Lung (tissue), 12 donors: ENCODE data around the gene METAP2. TPM values are rescaled to one million over a fixed set of nuclear protein-coding genes. Genes with fewer than 3 reads are reported as not detected.

Experiments used
- ATAC-seq: fragments of 200-7000 bp; cut with Tn5 transposase; one replicate; pipeline ENCODE4 v1.9.1; 2020; ENCODE audit warnings: moderate number of reproducible peaks; ENCODE audit not compliant: insufficient read depth, low FRiP score
- DNase-seq, 3 donors: peaks; one replicate each; pipeline ENCODE4 v3.0.0-alpha.2; 2013 to 2017
- H3K27ac ChIP-seq, 2 donors: one replicate each; pipeline ENCODE4 v1.5.1; 2013; ENCODE audit warnings: mild to moderate bottlenecking in 2 of 2, moderate library complexity in 2 of 2, control low read depth in 1 of 2, inconsistent platforms in 1 of 2, low read depth in 1 of 2, low read length in 1 of 2
- H3K27me3 ChIP-seq, 3 donors: one replicate each; pipeline ENCODE4 v1.5.1; 2013; ENCODE audit warnings: low read length in 2 of 3; ENCODE audit not compliant: control insufficient read depth in 3 of 3, insufficient read depth in 3 of 3
- H3K36me3 ChIP-seq, 4 donors: one replicate each; pipeline ENCODE4 v1.5.1; 2013; ENCODE audit warnings: low read length in 4 of 4, mild to moderate bottlenecking in 1 of 4, moderate library complexity in 1 of 4; ENCODE audit not compliant: control insufficient read depth in 4 of 4, insufficient read depth in 4 of 4
- H3K4me1 ChIP-seq, 5 donors: one replicate each; pipeline ENCODE4 v1.5.1; 2013; ENCODE audit warnings: low read length in 5 of 5, mild to moderate bottlenecking in 2 of 5, moderate library complexity in 1 of 5; ENCODE audit not compliant: control insufficient read depth in 5 of 5, insufficient read depth in 5 of 5
- H3K4me3 ChIP-seq: one replicate; pipeline ENCODE4 v1.5.1; 2013; ENCODE audit warnings: mild to moderate bottlenecking, control low read depth, moderate library complexity
- H3K9ac ChIP-seq, 2 donors: one replicate each; pipeline ENCODE4 v1.5.1; 2013; ENCODE audit warnings: low read length in 2 of 2, control low read depth in 1 of 2; ENCODE audit not compliant: insufficient read depth in 1 of 2
- H3K9me3 ChIP-seq, 4 donors: one replicate each; pipeline ENCODE4 v1.5.1; 2013; ENCODE audit warnings: low read length in 3 of 4, mild to moderate bottlenecking in 1 of 4, moderate library complexity in 1 of 4; ENCODE audit not compliant: control insufficient read depth in 4 of 4, insufficient read depth in 3 of 4
- WGBS, 2 donors: extraction: QIAGEN DNeasy Blood & Tissue Kit; methylation state at CpG; one replicate each; pipeline ENCODE4 v1.1.7; 2013; 5-methylcytosine and 5-hydroxymethylcytosine counted together
- polyA plus RNA-seq, 2 donors: library from polyadenylated mRNA; stranded (reverse); fragments of 200-250 nt; gene quantifications; one replicate each; pipeline ENCODE4 v1.2.1, GENCODE V29; 2013
- total RNA-seq, 2 donors: library from RNA; depleted of rRNA in 1 of 2; stranded (reverse); fragments of >200 nt in 1 of 2; gene quantifications; one replicate each; pipeline ENCODE4 v1.2.1, GENCODE V29; 2014 to 2021
- TF ChIP-seq, protein P1 (sequence below): IDR thresholded peaks from 2 replicates; pipeline ENCODE4 v1.5.1; 2012; ENCODE audit warnings: mild to moderate bottlenecking; ENCODE audit errors: control extremely low read depth, extremely low read depth
- donor health status: control.
- donor health status: control.
- donor health status: Bipolar disorder and iron deficiency.
- donor health status: healthy.
- donor health status: DM: yes; HTN: yes; CAD: no.

METAP2 gene
- total and polyA plus RNA-seq, 4 donors: 49.1 to 60.4 (median 51.4) TPM

DNA sequence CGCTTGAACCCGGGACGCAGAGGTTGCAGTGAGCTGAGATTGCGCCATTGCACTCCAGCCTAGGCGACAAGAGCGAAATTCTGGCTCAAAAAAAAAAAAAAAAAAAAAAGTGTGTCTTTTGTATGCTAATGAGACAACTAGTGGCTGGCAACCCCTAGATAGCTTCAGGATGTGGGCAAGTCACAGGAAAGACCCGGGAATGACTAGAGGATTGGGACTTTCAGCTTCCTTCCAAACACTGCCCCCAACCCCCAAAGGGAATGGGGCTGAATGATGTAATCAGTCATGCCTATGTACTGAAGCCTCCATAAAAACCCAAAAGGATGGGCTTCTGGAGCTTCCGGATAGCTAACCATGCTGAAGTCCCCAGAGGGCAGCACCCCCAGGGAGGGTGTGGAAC lies 48.7 kb downstream of the METAP2 start:
- WGBS, 2 donors: 79 to 91% methylated on average over 8 of the region's 8 CpGs
- no peaks in the 10 kb centered on the region for H3K4me1 ChIP-seq
- no peak for DNase-seq
- TF ChIP-seq, protein P1, sequence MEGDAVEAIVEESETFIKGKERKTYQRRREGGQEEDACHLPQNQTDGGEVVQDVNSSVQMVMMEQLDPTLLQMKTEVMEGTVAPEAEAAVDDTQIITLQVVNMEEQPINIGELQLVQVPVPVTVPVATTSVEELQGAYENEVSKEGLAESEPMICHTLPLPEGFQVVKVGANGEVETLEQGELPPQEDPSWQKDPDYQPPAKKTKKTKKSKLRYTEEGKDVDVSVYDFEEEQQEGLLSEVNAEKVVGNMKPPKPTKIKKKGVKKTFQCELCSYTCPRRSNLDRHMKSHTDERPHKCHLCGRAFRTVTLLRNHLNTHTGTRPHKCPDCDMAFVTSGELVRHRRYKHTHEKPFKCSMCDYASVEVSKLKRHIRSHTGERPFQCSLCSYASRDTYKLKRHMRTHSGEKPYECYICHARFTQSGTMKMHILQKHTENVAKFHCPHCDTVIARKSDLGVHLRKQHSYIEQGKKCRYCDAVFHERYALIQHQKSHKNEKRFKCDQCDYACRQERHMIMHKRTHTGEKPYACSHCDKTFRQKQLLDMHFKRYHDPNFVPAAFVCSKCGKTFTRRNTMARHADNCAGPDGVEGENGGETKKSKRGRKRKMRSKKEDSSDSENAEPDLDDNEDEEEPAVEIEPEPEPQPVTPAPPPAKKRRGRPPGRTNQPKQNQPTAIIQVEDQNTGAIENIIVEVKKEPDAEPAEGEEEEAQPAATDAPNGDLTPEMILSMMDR: no peak
- H3K4me3 ChIP-seq: no peak overlapping the region
- no peaks in the 10 kb centered on the region for H3K9me3 ChIP-seq
- H3K27ac ChIP-seq: no peak overlapping the region
- no peak for ATAC-seq
- no peak overlapping the region for H3K9ac ChIP-seq
- H3K27me3 ChIP-seq: no peaks in the 10 kb centered on the region
- peaks cover 0 to 1% (median 0%) of the 10 kb centered on the region in 4 donors for H3K36me3 ChIP-seq

DNA sequence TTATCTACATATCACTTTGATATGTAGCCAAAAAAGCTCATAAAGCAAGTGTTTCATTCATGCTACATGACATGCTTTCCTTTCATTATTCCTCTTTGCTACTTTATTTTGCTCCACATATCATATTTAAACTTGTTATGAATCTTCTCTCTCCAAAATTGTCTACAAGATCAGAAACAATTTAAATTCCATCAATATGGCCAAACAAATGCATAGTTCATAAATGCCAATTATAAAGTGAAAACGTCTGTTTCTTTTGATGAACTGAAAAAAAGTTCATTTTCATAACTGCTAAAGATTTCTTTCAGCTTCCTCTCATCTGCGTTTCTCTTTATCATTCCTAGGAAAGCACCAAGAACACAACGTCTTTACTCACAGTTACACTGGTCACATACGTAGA lies 54.5 kb downstream of the METAP2 start:
- DNase-seq (no peak), ATAC-seq (no peak)
- 78 to 81% methylated on average over 4 of the region's 4 CpGs for WGBS, 2 donors
- Histone ChIP-seq H3K4me1 (no peaks in the 10 kb centered on the region), H3K9ac (no peak overlapping the region), H3K27me3 (no peaks in the 10 kb centered on the region), H3K27ac (no peak overlapping the region), H3K4me3 (no peak overlapping the region), H3K36me3 (peaks cover 0 to 3% (median 0%) of the 10 kb centered on the region in 4 donors), H3K9me3 (no peaks in the 10 kb centered on the region)
- TF ChIP-seq, protein P1: no peak

DNA sequence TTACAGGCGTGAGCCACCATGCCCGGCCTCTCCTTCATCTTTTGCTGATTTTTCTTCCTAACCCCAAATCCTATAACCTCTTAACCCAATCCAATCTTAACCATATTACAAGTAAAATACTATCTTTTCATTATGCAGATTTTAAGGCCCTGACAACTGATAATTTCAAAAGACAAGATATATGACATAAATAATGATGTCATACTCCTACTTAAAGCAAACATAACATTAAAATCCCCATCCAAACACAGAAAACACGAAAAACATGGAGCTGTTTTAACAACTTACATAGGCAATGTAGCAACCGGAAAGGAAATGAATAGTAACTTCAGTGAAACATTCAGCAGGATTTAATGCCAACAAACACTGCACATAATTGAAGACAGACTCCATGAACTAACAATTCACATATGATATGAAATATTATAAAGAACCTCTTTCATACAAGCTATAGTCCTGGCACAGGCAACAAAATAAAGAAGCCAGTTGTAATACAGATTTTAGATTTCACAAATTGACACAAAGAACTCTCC lies 55.8 kb downstream of the METAP2 start:
- no peaks in the 10 kb centered on the region for H3K4me1 ChIP-seq
- no peaks in the 10 kb centered on the region for H3K27me3 ChIP-seq
- no peak overlapping the region for H3K9ac ChIP-seq
- 93 to 94% methylated on average over 4 of the region's 4 CpGs for WGBS, 2 donors
- TF ChIP-seq, protein P1: no peak
- H3K9me3 ChIP-seq: no peaks in the 10 kb centered on the region
- DNase-seq (no peak), ATAC-seq (no peak)
- H3K36me3 ChIP-seq: peaks cover 0 to 2% (median 0%) of the 10 kb centered on the region in 4 donors
- H3K4me3 ChIP-seq: no peak overlapping the region
- H3K27ac ChIP-seq: no peak overlapping the region

DNA sequence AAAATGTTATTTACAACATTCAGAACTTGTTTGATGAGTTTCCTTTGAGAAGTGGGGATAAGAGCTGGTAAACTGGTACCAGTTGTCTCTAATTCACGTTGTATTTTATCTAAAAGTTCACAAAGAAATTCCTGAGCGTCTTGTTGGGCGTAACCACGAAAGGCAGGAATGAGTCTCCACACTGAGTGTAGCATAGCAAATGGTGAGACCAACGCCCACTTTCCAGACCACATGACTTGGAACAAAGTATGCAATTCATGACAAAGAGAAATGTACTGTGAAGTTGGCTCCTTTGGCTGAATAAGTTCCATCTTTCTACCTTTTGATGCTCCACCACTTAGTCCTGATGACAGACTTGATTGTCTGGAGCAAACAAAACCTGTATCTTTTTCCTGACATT lies 58.9 kb downstream of the METAP2 start:
- Histone ChIP-seq H3K4me1 (no peaks in the 10 kb centered on the region), H3K9ac (no peak overlapping the region), H3K27me3 (no peaks in the 10 kb centered on the region), H3K4me3 (no peak overlapping the region), H3K27ac (no peak overlapping the region), H3K36me3 (peaks cover 0 to 2% (median 0%) of the 10 kb centered on the region in 4 donors), H3K9me3 (no peaks in the 10 kb centered on the region)
- TF ChIP-seq, protein P1: no peak
- WGBS, 2 donors: 55 to 72% methylated on average over 5 of the region's 5 CpGs
- DNase-seq: no peak
- ATAC-seq: no peak
